PC-3 (cell line): Measurements from ENCODE around the gene GULP1. TPM values are rescaled to one million over a fixed set of nuclear protein-coding genes. Genes with fewer than 3 reads are reported as not detected.

Experiments used
- ATAC-seq: fragments of 200-7000 bp; cut with Tn5 transposase; 2 replicates; pipeline ENCODE4 v1.9.1; 2020; ENCODE audit warnings: mild to moderate bottlenecking, moderate library complexity
- BruUV-seq: library from RNA; stranded (reverse); fragments of 400-500 nt; replicated peaks from 2 replicates; lab custom pipeline; 2021; lab: Mats Ljungman, UMichigan
- CTCF ChIA-PET: fragments of 300-600 bp; sonication (Branson Sonifier 250); formaldehyde crosslinking; loops from one replicate; lab custom pipeline; 2022; ENCODE audit warnings: antibody characterized with exemption; lab: Charles Lee
- POLR2A ChIA-PET: fragments of 300-600 bp; sonication (Branson Sonifier 250); formaldehyde crosslinking; loops from one replicate; lab custom pipeline; 2022; ENCODE audit warnings: antibody characterized with exemption; ENCODE audit not compliant: unreplicated experiment; lab: Charles Lee
- DNase-seq: peaks from one replicate; pipeline ENCODE4 v3.0.0-alpha.2; 2015
- H2AFZ ChIP-seq: fragments of 300-600 bp; sonication (generic); 2 replicates; pipeline ENCODE4 v1.6.0; 2016; ENCODE audit warnings: antibody characterized with exemption, low read length
- H3F3A ChIP-seq: fragments of 300-600 bp; sonication (generic); one replicate; pipeline ENCODE4 v1.6.0; 2017; ENCODE audit warnings: antibody characterized with exemption, low read length, control low read depth, mild to moderate bottlenecking; ENCODE audit not compliant: unreplicated experiment
- H3K27ac ChIP-seq: fragments of 300-600 bp; sonication (generic); 2 replicates; pipeline ENCODE4 v1.5.1; 2016; ENCODE audit warnings: mild to moderate bottlenecking, low read length
- H3K27me3 ChIP-seq: fragments of 300-600 bp; sonication (generic); 2 replicates; pipeline ENCODE4 v1.6.1; 2016; ENCODE audit warnings: low read length, mixed read lengths
- H3K36me3 ChIP-seq: fragments of 300-600 bp; sonication (generic); 2 replicates; pipeline ENCODE4 v1.6.1; 2016; ENCODE audit warnings: low read depth, mixed run types, low read length, mixed read lengths
- H3K4me1 ChIP-seq: fragments of 300-600 bp; sonication (generic); 2 replicates; pipeline ENCODE4 v1.5.1; 2016; ENCODE audit warnings: low read length; ENCODE audit not compliant: insufficient read depth
- H3K4me2 ChIP-seq: fragments of 300-600 bp; sonication (generic); 2 replicates; pipeline ENCODE4 v1.6.0; 2016; ENCODE audit warnings: low read length
- H3K4me3 ChIP-seq: fragments of 300-600 bp; sonication (generic); 2 replicates; pipeline ENCODE4 v1.5.1; 2016; ENCODE audit warnings: mild to moderate bottlenecking, low read length, mixed read lengths
- H3K79me2 ChIP-seq: fragments of 300-600 bp; sonication (generic); 2 replicates; pipeline ENCODE4 v1.6.1; 2017; ENCODE audit warnings: low read length, mixed read lengths
- H3K9ac ChIP-seq: fragments of 300-600 bp; sonication (generic); 2 replicates; pipeline ENCODE4 v1.6.0; 2016; ENCODE audit warnings: mild to moderate bottlenecking, low read length
- H3K9me2 ChIP-seq: fragments of 300-600 bp; sonication (generic); replicated peaks from 2 replicates; pipeline ENCODE4 v1.6.1; 2016; ENCODE audit warnings: mixed run types, low read length, mixed read lengths
- H3K9me3 ChIP-seq: fragments of 300-600 bp; sonication (generic); 2 replicates; pipeline ENCODE4 v1.6.1; 2016; ENCODE audit warnings: low read length, mixed read lengths
- H4K20me1 ChIP-seq: fragments of 300-600 bp; sonication (generic); 2 replicates; pipeline ENCODE4 v1.6.1; 2016; ENCODE audit warnings: low read length, mixed read lengths
- EZH2 ChIP-seq: fragments of 300-600 bp; sonication (generic); IDR thresholded peaks from one replicate; pipeline ENCODE4 v1.6.1; 2017; ENCODE audit warnings: antibody characterized with exemption, mild to moderate bottlenecking, low read length; ENCODE audit not compliant: unreplicated experiment
- EZH2phosphoT487 ChIP-seq: fragments of 300-600 bp; sonication (generic); IDR thresholded peaks from 2 replicates; pipeline ENCODE4 v1.6.1; 2018; ENCODE audit warnings: mild to moderate bottlenecking, antibody characterized with exemption, low read length, borderline replicate concordance
- intact Hi-C: fragments of 100-400 bp; cut with micrococcal nuclease; formaldehyde crosslinking; loops from 2 replicates; pipeline ENCODE4 v1.9.0; 2023
- total RNA-seq: library from RNA; depleted of rRNA; stranded (reverse); fragments of >200 nt; gene quantifications from 2 replicates; pipeline ENCODE4 v1.2.3, GENCODE V29; 2014
- TF ChIP-seq, protein P1 (sequence below): fragments of 300-600 bp; sonication (generic); conservative IDR thresholded peaks from 2 replicates; pipeline ENCODE4 v1.5.1; 2017; ENCODE audit warnings: antibody characterized with exemption, low read depth, mild to moderate bottlenecking, low read length

GULP1 gene
- total RNA-seq, 1 experiment from 2014 or later = 25.5 TPM

DNA sequence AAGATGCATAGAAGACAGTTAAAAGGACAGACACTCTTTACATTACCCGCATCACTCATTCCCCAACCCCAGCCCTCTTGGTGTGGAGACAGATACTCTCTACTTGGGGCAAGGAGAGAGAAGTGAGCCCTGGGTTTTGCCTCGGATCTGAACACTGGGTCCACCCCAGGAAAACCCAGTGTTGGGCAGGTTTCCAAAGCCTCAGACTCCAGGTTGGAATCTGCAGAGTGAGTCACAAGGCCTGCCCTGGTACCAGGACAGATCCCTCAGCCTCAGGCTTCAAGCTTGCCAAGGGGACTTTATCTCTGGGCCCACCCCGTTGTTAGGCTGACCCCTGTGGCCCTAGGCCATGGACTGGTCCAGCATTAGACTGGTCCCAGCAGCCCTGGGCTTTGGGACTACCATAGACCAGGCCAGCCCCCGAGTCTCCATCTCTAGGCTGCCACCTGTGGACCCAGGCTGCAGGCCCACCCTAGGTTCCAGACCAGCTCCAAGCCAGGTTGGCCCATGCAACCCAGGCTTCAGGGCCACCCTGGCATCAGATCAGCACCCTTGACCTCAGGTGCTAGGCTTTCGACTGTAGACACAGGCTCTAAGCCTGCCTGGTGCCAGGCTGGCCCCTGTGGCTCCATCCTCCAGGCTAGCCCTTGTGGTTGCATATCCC, 112.8 kb downstream of the GULP1 start:
- Histone ChIP-seq H3K4me3 (no peak overlapping the region), H3K4me2 (no peak overlapping the region), H3K36me3 (peaks cover 5% of the 10 kb centered on the region; the same call in 1 of the 2 replicates), H3K79me2 (no peaks in the 10 kb centered on the region), H3F3A (no peaks in the 10 kb centered on the region), H3K9ac (no peak overlapping the region), H3K27ac (no peak overlapping the region), H3K4me1 (no peaks in the 10 kb centered on the region), H3K27me3 (no peaks in the 10 kb centered on the region), H2AFZ (no peak overlapping the region), H3K9me2 (no peaks in the 10 kb centered on the region), H3K9me3 (peaks cover 15% of the 10 kb centered on the region; the same call in 1 of the 2 replicates), H4K20me1 (no peaks in the 10 kb centered on the region)
- ChIA-PET CTCF (no interaction called here), POLR2A (interaction anchor here (0.7 kb wide), 1 partner anchor 665 kb away, joined by 5 read pairs; no protein-coding TSS in a partner anchor)
- BruUV-seq = no TSS peak
- no peak for TF ChIP-seq EZH2
- TF ChIP-seq, protein P1, sequence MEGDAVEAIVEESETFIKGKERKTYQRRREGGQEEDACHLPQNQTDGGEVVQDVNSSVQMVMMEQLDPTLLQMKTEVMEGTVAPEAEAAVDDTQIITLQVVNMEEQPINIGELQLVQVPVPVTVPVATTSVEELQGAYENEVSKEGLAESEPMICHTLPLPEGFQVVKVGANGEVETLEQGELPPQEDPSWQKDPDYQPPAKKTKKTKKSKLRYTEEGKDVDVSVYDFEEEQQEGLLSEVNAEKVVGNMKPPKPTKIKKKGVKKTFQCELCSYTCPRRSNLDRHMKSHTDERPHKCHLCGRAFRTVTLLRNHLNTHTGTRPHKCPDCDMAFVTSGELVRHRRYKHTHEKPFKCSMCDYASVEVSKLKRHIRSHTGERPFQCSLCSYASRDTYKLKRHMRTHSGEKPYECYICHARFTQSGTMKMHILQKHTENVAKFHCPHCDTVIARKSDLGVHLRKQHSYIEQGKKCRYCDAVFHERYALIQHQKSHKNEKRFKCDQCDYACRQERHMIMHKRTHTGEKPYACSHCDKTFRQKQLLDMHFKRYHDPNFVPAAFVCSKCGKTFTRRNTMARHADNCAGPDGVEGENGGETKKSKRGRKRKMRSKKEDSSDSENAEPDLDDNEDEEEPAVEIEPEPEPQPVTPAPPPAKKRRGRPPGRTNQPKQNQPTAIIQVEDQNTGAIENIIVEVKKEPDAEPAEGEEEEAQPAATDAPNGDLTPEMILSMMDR = no peak
- no peak for TF ChIP-seq EZH2phosphoT487
- intact Hi-C loops = no loop called here
- ATAC-seq (no peak), DNase-seq (no peak)

DNA sequence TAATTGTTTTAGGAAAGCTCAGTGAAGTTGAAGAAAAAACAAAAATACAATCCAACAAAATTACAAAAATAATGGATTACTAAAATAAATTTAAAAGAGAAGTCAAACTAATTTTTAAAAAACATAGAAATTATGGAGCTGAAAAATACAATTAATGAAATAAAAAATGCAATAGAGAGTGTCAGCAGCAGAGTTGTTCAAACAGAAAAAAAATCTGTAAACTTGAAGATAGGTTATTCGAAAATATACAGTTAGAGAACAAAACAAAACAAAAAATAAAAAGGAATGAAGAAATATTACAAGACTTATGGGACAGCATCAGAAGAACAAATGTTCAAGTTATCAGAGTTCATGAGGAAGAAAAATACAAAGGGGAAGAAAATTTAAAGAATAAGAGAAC, 114.7 kb downstream of the GULP1 start:
- H3K79me2 ChIP-seq = no peaks in the 10 kb centered on the region
- ChIA-PET CTCF (no interaction called here), POLR2A (interaction anchor here (0.6 kb wide), 1 partner anchor 104 kb away, joined by 5 read pairs; no protein-coding TSS in a partner anchor)
- BruUV-seq = no TSS peak
- no peak overlapping the region for H3K9ac ChIP-seq
- H3K27me3 ChIP-seq = no peaks in the 10 kb centered on the region
- no peak overlapping the region for H3K4me3 ChIP-seq
- no peak for TF ChIP-seq EZH2
- TF ChIP-seq, protein P1 = no peak
- no peak for TF ChIP-seq EZH2phosphoT487
- intact Hi-C loops = no loop called here
- ATAC-seq (no peak), DNase-seq (no peak)
- peaks cover 15% of the 10 kb centered on the region; the same call in 1 of the 2 replicates for H3K9me3 ChIP-seq
- H3F3A ChIP-seq = no peaks in the 10 kb centered on the region
- H3K4me1 ChIP-seq = 0 out of 2 replicates have a peak, but pooled peaks cover 4% of the 10 kb centered on the region
- H4K20me1 ChIP-seq = no peaks in the 10 kb centered on the region
- H2AFZ ChIP-seq = no peak overlapping the region
- H3K4me2 ChIP-seq = no peak overlapping the region
- H3K9me2 ChIP-seq = no peaks in the 10 kb centered on the region
- H3K27ac ChIP-seq = no peak overlapping the region
- peaks cover 5% of the 10 kb centered on the region; the same call in 1 of the 2 replicates for H3K36me3 ChIP-seq
